Measurements from ENCODE around the gene CDK2AP2.
"Not testable (repeated sequence)": the region's sequence is repeated elsewhere in the genome, so short reads cannot be mapped to it uniquely, and the experiment has no call there.

The CDK2AP2 gene

GRCh38 chr11:67523556-67524479 lies 15.9 kb upstream of the CDK2AP2 start:
- DNase-seq (ENCODE audit: low read depth in 2 of 2) = no peak

- DNase-seq (ENCODE audit: low read depth in 2 of 2) = no peak
Observed at GRCh38 chr11:67522844-67523555, 15.0 kb upstream of the CDK2AP2 start, which contains the start of gene CABP2. Gene CABP2, minus strand, starts transcription at chr11:67523446. Its CDS starts 120 bp downstream, at chr11:67523326.

- DNase-seq (ENCODE audit: low read depth in 2 of 2) = no peak
Observed at GRCh38 chr11:67522338-67522737, 14.4 kb upstream of the CDK2AP2 start.

GRCh38 chr11:67521924-67522323 lies 14.0 kb upstream of the CDK2AP2 start:
- no peak for DNase-seq (ENCODE audit: low read depth in 2 of 2)

- no peak for DNase-seq (ENCODE audit: low read depth in 2 of 2)
Observed at GRCh38 chr11:67520856-67521824, 13.2 kb upstream of the CDK2AP2 start.

- DNase-seq (ENCODE audit: low read depth in 2 of 2) = no peak
Observed at GRCh38 chr11:67519726-67520125, 11.8 kb upstream of the CDK2AP2 start.

- no peak for DNase-seq (ENCODE audit: low read depth in 2 of 2)
Observed at GRCh38 chr11:67517784-67518552, 10.0 kb upstream of the CDK2AP2 start.

- DNase-seq (ENCODE audit: low read depth in 2 of 2) = no peak
Observed at GRCh38 chr11:67516806-67517205, 8.8 kb upstream of the CDK2AP2 start.

- no peak for DNase-seq (ENCODE audit: low read depth in 2 of 2)
Observed at GRCh38 chr11:67514116-67514515, 6.2 kb upstream of the CDK2AP2 start.

GRCh38 chr11:67511558-67511957 lies 3.6 kb upstream of the CDK2AP2 start:
- DNase-seq (ENCODE audit: low read depth in 2 of 2) = not testable (repeated sequence)

- no peak for DNase-seq (ENCODE audit: low read depth in 2 of 2)
Observed at GRCh38 chr11:67510023-67510345, 2.0 kb upstream of the CDK2AP2 start.

- peak; percentile 92 to 93 for DNase-seq (ENCODE audit: low read depth in 2 of 2)
Observed at GRCh38 chr11:67508486-67509121, 642 bp upstream of the CDK2AP2 start.

GRCh38 chr11:67507242-67507863 lies 609 bp downstream of the CDK2AP2 start:
- no peak for DNase-seq (ENCODE audit: low read depth in 2 of 2)

- no peak for DNase-seq (ENCODE audit: low read depth in 2 of 2)
Observed at GRCh38 chr11:67506426-67507051, 1.4 kb downstream of the CDK2AP2 start.

GRCh38 chr11:67505605-67506396 lies 2.2 kb downstream of the CDK2AP2 start:
- peak; percentile 40 to 41 for DNase-seq (ENCODE audit: low read depth in 2 of 2)

- DNase-seq (ENCODE audit: low read depth in 2 of 2) = peak in 1 of 2 experiments; percentile 14
Observed at GRCh38 chr11:67504950-67505581, 2.9 kb downstream of the CDK2AP2 start, which contains the start of gene PITPNM1. Gene PITPNM1, minus strand, starts transcription at chr11:67505363. Its CDS starts 1,183 bp downstream, at chr11:67504180.

- DNase-seq (ENCODE audit: low read depth in 2 of 2) = no peak
Observed at GRCh38 chr11:67504005-67504949, 3.7 kb downstream of the CDK2AP2 start.

All from fibroblast of skin of left quadriceps (primary cell).